Left renal cortex interstitium (tissue), 4 donors: ENCODE results near the gene FAM98C. TPM values are rescaled to one million over a fixed set of nuclear protein-coding genes. Genes with fewer than 3 reads are reported as not detected.

Source experiments
- DNase-seq, 4 donors: peaks; one replicate each; pipeline ENCODE4 v3.0.0-alpha.2; 2013; ENCODE audit warnings: low read depth in 4 of 4, low spot score in 2 of 4, missing footprints in 1 of 4
- polyA plus RNA-seq, 4 donors: library from polyadenylated mRNA; unstranded; fragments of 120-200 nt; gene quantifications; one replicate each; pipeline ENCODE4 v1.2.1, GENCODE V29; 2013; ENCODE audit not compliant: insufficient read length in 4 of 4

Gene FAM98C
- polyA plus RNA-seq, 4 donors, result 12.2 to 20.2 (median 18.6) TPM

DNA sequence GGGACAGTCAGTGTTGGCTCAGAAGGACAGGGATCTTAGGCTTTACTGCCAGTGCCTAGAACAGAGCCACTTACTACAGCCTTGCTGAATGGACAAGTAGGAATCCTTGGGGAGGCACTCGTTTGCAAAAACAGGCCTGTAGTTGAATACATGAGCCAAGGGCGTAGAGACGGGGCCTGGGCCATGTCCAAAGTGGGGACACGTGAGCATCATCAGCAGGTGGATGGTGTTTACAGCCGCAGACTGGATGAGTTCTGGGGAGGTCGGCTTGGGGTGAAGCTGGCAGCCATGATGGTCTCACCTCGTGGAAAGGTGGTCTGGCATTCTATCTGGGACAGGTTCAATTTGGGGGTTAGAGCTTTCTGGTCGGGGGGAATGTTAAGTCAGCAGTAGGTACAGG lies 48.1 kb downstream of the FAM98C start:
- DNase-seq, result no peak

GRCh38 chr19:38451629-38452028 lies 48.7 kb downstream of the FAM98C start:
- DNase-seq, result no peak

- no peak for DNase-seq
Measured at GRCh38 chr19:38452430-38453366, 49.8 kb downstream of the FAM98C start.

DNA sequence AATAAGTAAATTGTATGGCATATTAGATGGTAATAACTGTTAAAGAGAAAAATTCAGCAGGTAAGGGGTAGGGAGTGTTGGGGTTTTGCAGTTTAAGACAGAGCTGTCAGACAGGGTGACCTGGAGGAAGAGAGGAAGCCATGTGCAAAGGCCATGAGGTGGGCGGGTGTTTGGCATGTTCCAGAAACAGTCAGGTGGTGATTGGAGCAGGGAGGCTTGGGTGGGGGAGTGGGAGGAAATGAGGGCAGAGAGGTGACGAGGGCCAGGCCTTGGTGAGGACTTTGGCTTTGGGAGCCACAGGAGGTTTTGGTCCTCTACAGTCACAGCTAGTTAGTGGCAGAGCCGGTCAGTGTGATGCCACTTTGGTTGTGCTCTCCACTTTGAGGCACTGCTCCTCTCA lies 50.7 kb downstream of the FAM98C start:
- DNase-seq, result no peak

DNA sequence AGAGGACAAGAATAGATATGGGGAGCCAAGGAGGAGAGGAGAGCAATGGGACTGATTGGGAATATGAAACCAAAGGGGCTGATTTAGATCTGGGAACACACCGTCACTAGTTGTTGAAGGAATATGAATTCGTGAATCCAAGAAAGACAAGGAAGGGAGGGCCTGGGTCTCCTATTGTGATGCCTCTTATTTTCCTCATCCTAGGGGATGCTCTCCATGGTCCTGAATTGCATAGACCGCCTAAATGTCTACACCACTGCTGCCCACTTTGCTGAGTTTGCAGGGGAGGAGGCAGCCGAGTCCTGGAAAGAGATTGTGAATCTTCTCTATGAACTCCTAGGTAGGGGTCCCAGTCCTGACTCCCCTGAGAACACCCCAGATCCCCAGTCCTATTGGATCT lies 52.1 kb downstream of the FAM98C start:
- peak in 1 of 4 donors; percentile 59 for DNase-seq

DNA sequence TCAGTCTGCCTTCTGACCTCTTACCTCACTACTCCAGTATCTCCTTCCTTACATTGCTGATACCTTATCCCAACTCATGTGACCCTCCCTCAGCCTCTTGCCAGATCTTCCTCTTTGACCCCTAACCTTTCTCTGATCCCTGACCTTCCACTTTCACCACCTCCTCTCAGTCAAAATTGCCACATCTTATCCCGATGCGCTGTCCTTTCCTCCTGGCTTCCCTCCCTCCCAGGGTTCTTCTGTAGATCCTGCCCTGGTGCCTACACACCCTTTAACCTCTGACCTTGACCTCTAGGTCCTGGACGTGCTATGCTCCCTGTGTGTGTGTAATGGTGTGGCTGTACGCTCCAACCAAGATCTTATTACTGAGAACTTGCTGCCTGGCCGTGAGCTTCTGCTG lies 54.3 kb downstream of the FAM98C start:
- DNase-seq, result no peak

GRCh38 chr19:38457690-38458405 lies 55.0 kb downstream of the FAM98C start:
- no peak for DNase-seq

Other genes starting within 250 kb of the FAM98C start
- gene DPF1, start 178.9 kb upstream of the FAM98C start, polyA plus RNA-seq, result 1 to 10 TPM; 1.3 to 2.2 (median 1.8) TPM
- gene PPP1R14A, start 146.7 kb upstream of the FAM98C start, polyA plus RNA-seq, result 10 to 100 TPM in 1 of 4 donors, 1 to 10 TPM in 3; 6.9 to 15.0 (median 8.3) TPM
- 100 to 1,000 TPM; 308 to 375 (median 337) TPM for gene SPINT2, start 138.5 kb upstream of the FAM98C start, polyA plus RNA-seq
- gene C19orf33, start 98.8 kb upstream of the FAM98C start, polyA plus RNA-seq, result 10 to 100 TPM in 3 of 4 donors, 1 to 10 TPM in 1; 6.9 to 15.2 (median 12.2) TPM
- 10 to 100 TPM; 28.5 to 45.4 (median 38.1) TPM for gene YIF1B, start 87.1 kb upstream of the FAM98C start, polyA plus RNA-seq
- gene KCNK6, start 83.2 kb upstream of the FAM98C start, polyA plus RNA-seq, result 1 to 10 TPM; 3.2 to 4.1 (median 3.6) TPM
- 10 to 100 TPM in 2 of 4 donors, 1 to 10 TPM in 2; 4.6 to 12.3 (median 8.3) TPM for gene CATSPERG, start 67.3 kb upstream of the FAM98C start, polyA plus RNA-seq
- 100 to 1,000 TPM; 150 to 193 (median 165) TPM for gene PSMD8, start 28.5 kb upstream of the FAM98C start, polyA plus RNA-seq
- 1 to 10 TPM in 1 of 4 donors, under 1 TPM in 3; 0.27 to 1.5 (median 0.69) TPM for gene GGN, start 15.1 kb upstream of the FAM98C start, polyA plus RNA-seq
- gene SPRED3, start 14.4 kb upstream of the FAM98C start, polyA plus RNA-seq, result 1 to 10 TPM in 3 of 4 donors, under 1 TPM in 1; 0.78 to 1.5 (median 1.2) TPM
- gene RASGRP4, start 23.1 kb downstream of the FAM98C start, polyA plus RNA-seq, result 1 to 10 TPM in 1 of 4 donors, under 1 TPM in 3; 0.72 to 1.4 (median 0.82) TPM
- 1 to 10 TPM; 4.2 to 7.2 (median 5.1) TPM for gene RYR1, start 30.6 kb downstream of the FAM98C start, polyA plus RNA-seq
- 1 to 10 TPM; 2.1 to 5.0 (median 3.4) TPM for gene MAP4K1, start 214.9 kb downstream of the FAM98C start, polyA plus RNA-seq
- 100 to 1,000 TPM; 330 to 352 (median 340) TPM for gene EIF3K, start 216.1 kb downstream of the FAM98C start, polyA plus RNA-seq
- 100 to 1,000 TPM; 655 to 698 (median 680) TPM for gene ACTN4, start 244.6 kb downstream of the FAM98C start, polyA plus RNA-seq